Measurements from ENCODE around the gene ELMO2.
A peak's percentile ranks its signal among the peaks of the same experiment; 100 is the strongest.
"Not testable (repeated sequence)": the region's sequence is repeated elsewhere in the genome, so short reads cannot be mapped to it uniquely, and the experiment has no call there.

Gene ELMO2

DNA sequence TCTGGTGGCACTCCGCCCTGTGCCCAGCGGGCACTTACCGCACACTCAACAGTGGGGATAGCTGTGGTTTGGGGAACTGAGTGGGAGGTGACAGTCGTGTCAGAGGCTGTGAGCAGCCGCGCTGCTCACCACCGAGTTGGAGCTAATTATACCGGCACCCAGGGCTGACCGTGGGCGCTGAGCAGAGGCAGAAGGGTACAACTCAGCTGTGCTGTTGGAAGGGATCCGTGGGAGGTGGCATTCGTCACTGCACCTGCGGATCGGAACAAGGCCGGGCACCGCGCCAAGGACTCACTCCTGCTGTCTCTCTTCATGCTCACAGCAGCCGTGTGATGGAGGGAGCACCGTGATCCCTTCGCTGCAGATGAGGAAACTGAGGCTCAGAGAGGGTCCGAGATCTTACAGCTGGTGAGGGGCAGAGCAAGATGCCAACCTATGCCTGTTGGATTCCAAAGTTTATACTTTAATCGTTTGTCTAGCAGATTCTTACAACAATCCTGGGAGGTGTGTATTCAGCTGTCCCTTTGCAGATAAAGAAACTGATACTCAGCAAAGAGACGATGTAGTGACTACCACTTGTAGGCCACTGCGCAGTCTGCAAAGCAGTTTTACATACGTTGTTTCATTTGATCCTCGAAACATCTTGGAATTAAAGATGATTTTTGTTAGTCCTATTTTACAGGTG is 713 bp upstream of the ELMO2 start:
- DNase-seq (ENCODE audit: low read depth in 2 of 2) = peak; percentile 82 to 84

DNA sequence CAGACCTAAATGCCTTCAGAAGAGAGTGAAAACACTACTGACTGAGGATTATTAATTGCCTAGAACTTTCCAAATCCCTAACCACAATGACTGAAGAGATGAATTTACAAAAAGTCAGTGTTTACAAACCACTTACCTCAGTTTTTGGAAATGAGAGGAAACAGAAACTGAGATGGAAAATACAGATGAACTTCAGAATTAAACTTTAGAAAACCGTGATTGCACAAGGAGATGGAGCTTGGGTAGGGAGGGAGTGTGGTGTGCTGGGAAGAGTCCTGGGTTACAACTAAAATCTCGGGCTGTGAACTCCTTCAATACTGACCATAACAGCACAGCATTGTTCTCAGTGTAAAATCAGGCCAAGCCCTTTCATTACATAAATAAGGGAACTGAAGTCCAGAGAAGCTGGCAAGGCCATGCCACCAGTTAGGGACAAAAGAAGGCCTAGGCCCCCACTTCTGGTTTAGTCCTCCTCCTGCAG is 4.0 kb downstream of the ELMO2 start:
- DNase-seq (ENCODE audit: low read depth in 2 of 2) = no peak

DNA sequence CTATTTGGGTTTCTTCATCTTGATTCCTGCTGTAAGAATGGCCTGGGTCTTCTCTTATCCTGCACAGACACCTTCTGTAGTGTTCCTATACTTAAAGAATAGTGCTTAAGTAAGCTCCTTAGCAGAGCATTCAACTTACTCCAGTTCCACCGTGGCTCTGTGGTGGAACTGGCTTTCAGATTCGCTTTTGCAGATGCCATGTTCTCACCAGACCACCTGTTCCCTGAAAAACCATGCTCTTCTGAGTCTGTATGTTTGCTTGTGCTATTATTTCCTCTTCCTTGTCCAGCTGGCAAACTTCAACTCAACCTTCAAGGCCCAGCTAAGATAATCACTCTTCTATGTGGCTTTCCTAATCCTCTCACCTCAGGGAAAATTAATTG is 4.9 kb downstream of the ELMO2 start:
- DNase-seq (ENCODE audit: low read depth in 2 of 2) = no peak

DNA sequence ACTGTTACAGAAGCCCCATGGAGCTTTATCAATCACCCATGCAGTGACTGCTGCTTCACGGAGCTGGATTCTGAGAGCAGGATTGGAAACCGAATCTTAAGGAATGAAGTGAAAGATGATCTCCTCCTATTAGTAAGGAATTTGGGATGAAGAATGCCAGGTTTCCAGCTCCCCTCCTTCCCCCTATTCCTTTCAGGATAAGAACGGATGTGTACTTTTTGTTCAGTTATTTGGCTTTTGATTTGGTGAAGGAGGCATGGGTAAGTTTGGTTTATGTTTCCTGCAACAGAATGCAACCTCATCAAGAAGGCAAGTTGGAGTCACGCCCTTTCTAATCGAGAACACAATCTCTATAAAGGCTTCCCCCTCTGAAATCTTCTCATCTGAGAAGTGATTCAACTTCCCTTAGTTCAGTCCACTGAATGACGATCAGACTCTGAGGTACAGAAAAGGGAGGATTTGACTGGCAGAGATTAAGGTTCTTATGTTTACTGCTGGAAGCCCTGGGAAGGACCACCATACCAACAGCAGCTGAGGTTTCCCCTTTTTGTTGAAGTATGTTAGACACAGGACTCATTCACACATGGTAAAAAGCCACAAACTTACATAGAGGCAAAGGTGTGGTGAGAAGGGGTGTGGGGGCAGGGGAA is 5.5 kb downstream of the ELMO2 start:
- DNase-seq (ENCODE audit: low read depth in 2 of 2) = no peak

DNA sequence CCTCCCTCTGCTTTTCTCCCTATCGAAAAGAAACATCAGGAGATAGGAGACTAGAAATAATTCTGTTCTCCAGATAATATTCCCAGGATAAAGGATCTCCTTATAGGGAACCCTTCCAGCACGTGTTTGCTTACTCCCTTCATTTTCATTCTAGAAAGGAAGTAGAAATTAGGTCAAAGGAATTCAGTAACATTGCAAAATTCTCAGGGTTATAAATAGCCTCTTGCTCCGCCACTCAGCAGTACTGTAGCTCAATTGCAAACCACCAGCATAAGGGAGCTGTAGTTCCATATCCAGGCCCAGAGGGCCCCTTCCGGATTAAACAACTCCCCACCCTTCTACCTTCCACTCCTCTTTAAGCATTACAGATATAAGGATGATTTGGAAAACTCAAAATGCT is 6.2 kb downstream of the ELMO2 start:
- no peak for DNase-seq (ENCODE audit: low read depth in 2 of 2)

DNA sequence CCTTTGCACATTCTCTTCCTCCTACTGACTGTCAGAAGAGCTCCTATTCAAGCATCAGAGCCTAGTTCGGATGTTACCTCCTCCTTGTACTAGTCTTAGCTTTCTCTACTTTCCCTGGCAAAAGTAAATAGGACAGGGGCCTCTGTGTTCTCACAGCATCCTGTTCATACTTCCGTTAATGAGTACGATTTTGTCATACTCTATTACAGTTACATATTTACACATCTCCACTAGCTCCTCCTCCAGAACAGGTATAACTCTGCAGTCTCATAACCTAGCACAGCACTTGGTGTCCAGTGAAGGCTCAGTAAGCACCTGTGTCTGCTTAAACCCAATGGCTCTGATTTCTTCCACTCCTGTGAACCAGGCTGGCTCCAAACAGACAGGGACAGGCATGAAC is 7.0 kb downstream of the ELMO2 start:
- no peak for DNase-seq (ENCODE audit: low read depth in 2 of 2)

DNA sequence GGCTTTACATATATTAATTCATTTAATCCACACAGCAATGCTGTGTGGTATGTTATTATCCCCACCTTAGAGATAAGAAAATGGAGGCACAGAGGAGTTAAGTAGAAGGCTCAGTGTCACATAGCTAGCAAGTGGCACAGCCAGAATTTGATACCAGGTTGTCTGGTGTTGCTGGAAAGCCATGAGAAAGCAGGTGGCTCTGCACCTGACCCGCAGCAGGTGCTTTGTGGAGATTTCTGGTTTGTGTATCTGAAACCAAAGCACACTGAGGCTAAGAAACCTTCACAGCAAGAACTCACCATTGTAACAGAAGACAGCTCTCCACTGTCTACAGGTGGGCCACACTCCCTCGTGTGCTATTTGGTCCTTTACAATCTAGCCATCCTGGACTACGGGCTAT is 7.5 kb downstream of the ELMO2 start:
- DNase-seq (ENCODE audit: low read depth in 2 of 2) = no peak

DNA sequence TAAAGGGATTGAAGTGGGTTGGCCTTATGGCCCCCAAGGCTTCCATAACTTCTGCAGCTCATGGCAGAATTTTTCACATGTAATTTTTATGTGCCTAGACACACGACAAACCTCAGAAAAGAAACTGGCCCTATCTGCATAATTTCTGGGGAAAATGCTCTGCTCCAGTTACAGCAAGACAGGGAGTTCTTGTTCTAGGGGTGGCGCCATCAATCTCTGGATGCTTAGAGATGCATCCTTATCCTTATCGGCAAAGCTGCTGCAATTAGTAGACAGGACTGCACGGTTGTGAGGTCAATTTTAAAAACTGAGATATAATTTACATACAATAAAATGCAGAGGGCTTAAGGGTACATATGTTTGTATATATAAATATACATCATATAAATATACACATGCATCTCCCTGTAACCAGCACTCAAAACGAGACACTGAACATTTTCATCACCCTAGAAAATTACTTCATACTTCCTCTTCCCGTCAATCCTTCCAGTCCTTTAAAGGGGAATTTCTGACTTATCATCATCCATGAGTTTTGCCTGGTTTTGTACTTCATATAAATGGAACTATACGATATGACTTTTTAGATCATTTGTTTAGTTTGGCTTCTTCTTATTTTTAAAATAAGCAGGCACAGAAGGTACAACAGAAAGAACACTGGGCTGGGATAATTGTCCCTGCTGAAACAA is 10.2 kb downstream of the ELMO2 start:
- no peak for DNase-seq (ENCODE audit: low read depth in 2 of 2)

DNA sequence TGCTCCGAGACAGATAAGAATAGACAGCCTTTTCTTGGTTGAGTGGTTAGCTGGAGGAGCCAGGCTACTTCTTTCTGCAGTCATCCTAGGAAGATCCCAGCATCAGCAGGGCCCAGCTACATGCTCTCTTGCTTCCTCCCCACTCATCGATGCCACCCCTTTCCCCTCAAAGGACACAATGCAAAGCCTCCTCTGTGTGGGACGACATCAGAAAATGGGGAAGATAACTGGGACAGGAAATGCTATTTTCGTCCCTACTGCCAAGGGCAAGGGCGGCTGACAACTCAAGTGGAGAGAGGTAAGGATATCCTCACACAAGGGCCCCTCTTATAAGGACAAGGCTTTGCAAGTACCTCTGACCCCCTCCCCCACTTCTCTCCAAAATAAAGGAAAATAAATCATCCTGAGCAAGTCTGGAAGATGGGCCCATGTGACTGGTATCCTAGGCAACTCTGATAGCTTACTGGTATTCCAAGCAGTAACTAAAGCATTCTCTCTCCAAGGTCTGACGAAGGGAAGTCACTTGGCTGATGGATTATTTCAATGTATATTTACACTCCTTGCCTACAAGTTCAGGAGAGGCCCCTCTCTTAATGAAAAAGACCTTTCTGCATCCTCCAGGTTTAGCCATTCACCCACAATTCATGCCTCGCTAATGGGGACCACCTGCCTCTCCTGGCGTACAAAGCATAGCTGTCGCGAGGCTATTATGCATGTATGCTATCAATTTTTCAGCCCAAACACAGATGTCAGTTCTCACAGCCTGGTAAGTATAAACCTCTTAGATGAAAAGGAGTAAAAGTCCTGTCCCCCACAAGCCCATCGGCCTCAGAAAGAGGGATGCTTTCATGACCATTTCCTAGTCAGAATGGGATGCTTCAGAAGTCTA is 11.3 kb downstream of the ELMO2 start:
- no peak for DNase-seq (ENCODE audit: low read depth in 2 of 2)

DNA sequence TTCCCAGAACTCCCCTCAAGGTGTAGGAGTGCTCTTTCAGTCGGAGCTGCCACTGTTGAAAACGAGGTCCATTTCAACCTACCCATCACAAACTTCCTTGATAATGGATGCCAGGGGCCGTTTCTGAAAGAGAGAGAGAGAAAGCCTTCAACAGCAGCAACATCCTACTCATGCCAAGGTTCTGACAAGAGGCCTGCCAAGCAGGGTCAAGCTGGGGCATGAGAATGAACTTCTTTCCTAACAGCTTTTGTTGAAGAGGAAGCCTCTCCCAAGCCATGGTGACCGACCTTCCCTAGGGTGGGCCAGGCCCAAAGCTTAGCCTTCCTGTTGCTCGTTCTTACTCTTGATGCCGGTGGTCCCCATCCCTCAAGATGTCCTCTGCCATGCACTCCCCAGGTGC is 12.4 kb downstream of the ELMO2 start:
- DNase-seq (ENCODE audit: low read depth in 2 of 2) = no peak

DNA sequence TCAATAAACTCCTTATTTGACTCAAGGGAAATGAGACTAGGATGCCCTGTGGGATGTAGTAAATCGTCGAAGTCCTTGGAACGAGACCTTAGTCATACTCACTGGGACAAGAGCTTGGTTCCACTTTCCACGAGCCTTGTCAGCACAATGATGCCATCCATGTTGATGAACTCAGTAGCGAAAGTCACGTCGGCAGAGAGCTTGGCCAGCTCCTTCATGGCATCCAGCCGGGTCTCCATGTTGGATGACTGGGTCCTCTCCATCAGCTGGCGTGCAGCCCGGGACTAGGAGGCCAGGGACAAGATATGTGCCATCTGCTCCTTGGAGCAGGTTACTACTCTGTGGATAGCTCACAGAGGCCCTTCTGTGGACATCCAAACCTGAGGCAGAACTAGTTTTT is 17.5 kb downstream of the ELMO2 start:
- no peak for DNase-seq (ENCODE audit: low read depth in 2 of 2)

DNA sequence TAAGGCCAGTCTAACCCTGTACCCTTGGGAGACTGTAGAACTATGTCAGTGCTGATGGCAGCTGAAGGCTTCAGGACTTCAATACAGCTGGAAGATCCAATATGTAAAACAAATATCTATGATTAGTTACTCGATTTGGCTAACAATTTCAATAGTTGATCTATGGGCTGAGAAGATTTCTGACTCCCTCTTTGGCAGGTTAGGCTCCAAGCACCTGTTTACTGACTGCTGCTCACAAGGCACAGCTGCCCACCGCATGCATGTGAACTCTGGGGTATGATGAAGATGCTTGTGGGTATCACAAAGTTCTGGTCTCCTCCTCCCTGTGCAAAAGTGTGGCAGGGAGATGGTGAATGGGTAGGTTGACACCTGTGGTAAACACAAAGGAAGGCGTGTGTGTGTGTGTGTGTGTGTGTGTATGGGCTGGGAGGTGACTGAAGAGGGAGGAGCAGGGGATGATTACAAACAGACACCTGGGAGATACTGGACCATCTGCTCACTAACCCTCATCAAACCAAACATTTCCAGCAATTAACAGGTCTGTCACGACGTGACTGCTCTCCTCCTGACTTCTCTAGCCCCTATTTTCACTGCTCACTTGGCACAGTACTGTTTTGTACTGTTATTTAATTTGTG is 18.1 kb downstream of the ELMO2 start:
- DNase-seq (ENCODE audit: low read depth in 2 of 2) = no peak

DNA sequence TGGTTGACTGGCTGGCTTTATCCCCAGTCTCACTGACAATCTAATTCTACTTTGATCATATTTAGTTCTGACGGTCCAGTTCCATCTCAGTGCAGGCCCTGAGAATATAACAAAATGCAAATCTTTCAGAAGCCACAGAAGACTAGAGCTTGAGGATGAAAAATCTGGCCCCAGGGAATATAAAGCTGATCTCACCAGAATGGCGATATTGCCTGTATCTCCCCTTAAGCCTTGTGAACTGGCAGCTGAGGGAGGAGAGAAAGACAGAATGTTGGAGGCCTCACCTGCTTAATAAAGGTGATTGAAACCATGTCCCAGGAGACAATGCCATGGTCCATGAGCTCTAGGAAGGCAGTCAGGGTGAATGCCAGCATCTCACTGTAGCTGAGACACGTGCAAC is 19.4 kb downstream of the ELMO2 start:
- not testable (repeated sequence) for DNase-seq (ENCODE audit: low read depth in 2 of 2)

DNA sequence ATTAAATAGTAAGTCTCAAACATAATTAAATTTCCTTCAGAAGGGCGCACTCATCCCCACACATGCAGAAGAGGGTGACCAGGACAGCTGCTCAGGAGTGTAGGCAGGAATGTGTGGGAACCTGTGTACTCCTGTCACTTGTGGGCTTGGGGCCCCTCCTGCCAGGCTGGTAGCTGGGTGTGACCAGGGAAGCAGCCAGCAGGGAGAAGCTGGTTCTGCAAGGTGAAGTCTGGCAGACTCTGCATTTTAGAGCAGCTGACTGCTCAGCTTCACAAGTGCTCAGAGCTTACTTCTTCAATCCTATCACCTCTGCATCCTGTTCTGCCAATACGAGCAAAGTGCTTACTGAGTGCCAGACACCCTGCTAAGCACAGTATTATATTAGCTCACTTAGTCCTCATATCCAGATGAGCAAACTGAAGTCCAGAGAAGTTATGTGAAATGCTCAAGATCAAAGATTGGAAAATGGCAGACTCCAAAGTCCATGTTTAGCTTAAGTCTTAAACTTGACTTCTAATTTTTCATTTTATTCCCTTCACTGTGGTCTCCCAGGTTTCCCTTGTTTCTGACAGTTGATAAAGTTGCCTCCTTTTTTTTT is 27.9 kb downstream of the ELMO2 start:
- DNase-seq (ENCODE audit: low read depth in 2 of 2) = no peak

DNA sequence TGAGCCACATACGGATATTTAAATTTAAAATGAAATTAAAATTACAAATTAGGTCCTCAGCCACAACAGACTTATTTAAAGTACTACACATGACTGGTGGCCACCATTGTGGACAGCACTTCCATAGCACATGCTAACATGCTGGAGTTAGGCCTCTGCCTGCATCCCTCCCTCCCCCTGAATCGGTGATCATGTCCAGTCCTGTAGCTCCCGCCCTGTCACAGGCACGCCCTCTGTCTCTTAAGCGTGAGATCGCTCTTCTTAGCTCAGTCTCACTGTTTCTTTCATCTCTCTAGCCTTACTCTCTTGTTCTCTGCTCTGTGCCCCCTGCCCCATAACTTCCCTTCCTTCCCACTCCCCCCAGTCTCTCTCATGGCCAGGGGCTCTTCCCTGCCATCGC is 28.9 kb downstream of the ELMO2 start:
- DNase-seq (ENCODE audit: low read depth in 2 of 2) = no peak

DNA sequence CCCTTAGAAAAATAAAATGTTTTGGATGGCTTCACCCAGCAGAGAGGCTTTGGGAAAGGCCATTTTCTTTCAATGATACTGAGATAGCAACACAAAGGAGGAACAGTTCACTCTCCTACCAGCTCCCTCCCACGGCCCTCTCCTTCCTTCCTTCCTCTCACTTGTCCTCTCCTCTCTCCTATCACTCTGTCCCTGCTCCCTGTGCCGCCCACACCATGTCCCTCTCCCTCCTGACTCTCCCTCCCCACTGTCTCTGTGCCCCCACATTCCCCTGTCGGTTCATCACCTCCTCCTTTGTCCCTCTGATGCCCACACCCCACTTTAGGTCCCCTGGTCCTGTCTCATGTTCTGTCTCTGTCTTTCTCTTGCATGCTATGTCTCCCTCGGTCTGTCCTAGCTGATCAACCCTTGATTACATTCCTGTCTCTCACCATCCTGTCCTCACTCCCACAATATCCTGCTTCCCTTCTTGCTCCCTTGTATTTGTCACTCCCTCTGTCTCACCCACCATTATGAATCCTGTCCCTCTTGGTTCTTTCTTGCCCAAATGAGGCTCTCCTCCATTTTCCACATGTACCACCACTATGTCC is 30.1 kb downstream of the ELMO2 start:
- DNase-seq (ENCODE audit: low read depth in 2 of 2) = no peak

DNA sequence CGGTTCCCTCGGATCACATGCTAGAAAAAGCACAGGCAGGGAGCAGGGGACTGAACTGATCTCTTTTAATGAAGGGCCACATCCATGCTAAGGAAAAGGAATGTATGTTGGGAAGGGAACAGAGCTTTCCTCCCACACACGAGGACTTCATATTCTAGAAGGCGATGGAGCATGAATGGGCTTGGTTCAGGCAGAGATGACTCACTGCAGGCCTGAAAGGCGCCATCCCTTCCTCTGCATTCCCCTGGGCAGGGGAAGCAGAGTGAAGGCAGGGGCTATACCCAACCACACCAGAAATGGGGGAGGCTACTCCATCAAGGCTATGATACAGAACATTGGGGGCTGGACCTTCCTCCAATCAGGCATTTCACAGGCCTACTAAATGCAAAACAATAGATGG is 30.6 kb downstream of the ELMO2 start:
- DNase-seq (ENCODE audit: low read depth in 2 of 2) = no peak

DNA sequence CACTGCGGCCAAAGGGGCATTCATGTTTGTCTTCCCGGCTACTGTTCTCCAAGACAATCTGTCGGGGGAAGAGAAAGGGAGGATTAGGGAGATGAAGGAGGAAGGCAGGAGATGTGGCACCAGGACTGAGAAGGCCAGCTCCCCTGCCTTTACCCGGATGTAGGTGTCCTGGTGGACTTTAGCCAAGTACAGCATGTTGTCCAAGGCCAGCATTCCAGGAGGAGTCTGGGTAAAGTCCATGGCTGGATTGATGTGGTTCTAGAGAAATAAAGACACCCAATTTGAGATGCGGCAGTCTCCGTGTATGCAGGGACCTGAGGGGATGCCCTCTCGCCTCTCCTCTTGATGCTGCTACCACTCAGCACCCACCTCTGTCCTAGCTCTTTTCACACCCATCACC is 32.0 kb downstream of the ELMO2 start:
- no peak for DNase-seq (ENCODE audit: low read depth in 2 of 2)

DNA sequence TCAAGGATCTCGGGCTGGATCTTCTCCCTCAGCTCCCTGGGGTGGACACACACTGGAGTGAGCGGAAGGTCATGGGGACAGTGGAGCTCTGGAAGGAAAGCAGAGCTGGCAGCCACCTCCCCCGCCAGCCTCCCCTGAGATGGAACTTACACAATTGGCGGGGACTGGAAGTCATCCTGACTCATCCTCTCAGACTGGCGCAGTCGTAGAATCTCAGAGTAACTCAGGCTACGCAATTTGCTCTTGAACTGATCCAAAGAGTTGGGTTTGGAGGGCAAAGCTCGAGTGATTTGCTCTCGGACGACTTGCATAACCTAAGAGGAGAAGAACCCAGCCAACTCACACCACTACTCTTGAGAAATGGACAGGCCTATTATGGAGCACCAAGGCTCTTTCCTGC is 34.8 kb downstream of the ELMO2 start:
- no peak for DNase-seq (ENCODE audit: low read depth in 2 of 2)

DNA sequence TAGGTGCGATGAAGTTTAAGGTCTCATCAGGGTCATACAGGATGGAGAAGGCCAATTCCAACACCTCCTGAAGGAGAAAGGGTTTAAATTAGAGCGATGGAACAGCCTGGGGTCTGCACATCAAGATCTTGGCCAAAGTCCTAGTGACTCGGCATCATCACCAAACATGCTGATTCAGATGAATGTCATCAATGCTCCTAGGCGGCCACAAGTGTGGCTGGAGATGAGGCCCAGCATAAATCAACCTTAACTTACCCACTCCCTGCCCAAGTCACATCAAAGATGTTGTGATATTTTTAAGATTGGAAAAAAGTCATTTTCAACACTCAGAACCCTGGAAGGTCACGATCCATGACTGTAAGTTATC is 37.5 kb downstream of the ELMO2 start:
- no peak for DNase-seq (ENCODE audit: low read depth in 2 of 2)

Data from activated CD4-positive, alpha-beta T cell treated with anti-CD3 and anti-CD28 coated beads for 24 hours (primary cell).